Caco-2 (cell line): ENCODE data around the gene TEC. TPM values are rescaled to one million over a fixed set of nuclear protein-coding genes. Genes with fewer than 3 reads are reported as not detected.

Experiments
- BruUV-seq: library from RNA; stranded (reverse); fragments of 400-500 nt; replicated peaks from 2 replicates; lab custom pipeline; 2021; lab: Mats Ljungman, UMichigan
- CTCF ChIA-PET: fragments of 300-600 bp; sonication (Branson Sonifier 250); formaldehyde crosslinking; loops from one replicate; lab custom pipeline; 2022; ENCODE audit warnings: antibody characterized with exemption; lab: Charles Lee
- POLR2A ChIA-PET: fragments of 300-600 bp; sonication (Branson Sonifier 250); formaldehyde crosslinking; loops from one replicate; lab custom pipeline; 2022; ENCODE audit warnings: antibody characterized with exemption; lab: Charles Lee
- DNase-seq, 2 experiments: peaks; one replicate each; pipeline versions ENCODE4 v3.0.0 to v3.0.0-alpha.2; 2020 to 2022
- H3K27me3 ChIP-seq: replicated peaks from 2 replicates; pipeline ENCODE4 v1.6.0; 2011; ENCODE audit warnings: low read length; ENCODE audit not compliant: control insufficient read depth, insufficient read depth
- H3K36me3 ChIP-seq: 2 replicates; pipeline ENCODE4 v1.5.1; 2011; ENCODE audit warnings: low read length; ENCODE audit not compliant: control insufficient read depth, insufficient read depth
- H3K4me1 ChIP-seq: fragments of 250-450 bp; sonication (Bioruptor Pico); 2 replicates; pipeline ENCODE4 v1.5.1; 2020; ENCODE audit warnings: mild to moderate bottlenecking
- H3K4me3 ChIP-seq: 2 replicates; pipeline ENCODE4 v1.5.1; 2011; ENCODE audit warnings: low read depth, mild to moderate bottlenecking, control low read depth, low read length
- H3K9me3 ChIP-seq: fragments of 250-450 bp; sonication (Bioruptor Pico); 2 replicates; pipeline ENCODE4 v1.5.1; 2020; ENCODE audit warnings: mild to moderate bottlenecking, moderate library complexity
- H3K27ac Mint-ChIP-seq: one replicate; pipeline ENCODE4 v1.8.0; 2022; ENCODE audit warnings: mixed read lengths; ENCODE audit not compliant: unreplicated experiment
- H3K27me3 Mint-ChIP-seq: one replicate; pipeline ENCODE4 v1.8.0; 2022; ENCODE audit warnings: mixed read lengths; ENCODE audit not compliant: insufficient read depth, unreplicated experiment
- H3K36me3 Mint-ChIP-seq: one replicate; pipeline ENCODE4 v1.8.0; 2022; ENCODE audit warnings: mild to moderate bottlenecking, mixed read lengths; ENCODE audit not compliant: insufficient read depth, unreplicated experiment
- H3K4me1 Mint-ChIP-seq: one replicate; pipeline ENCODE4 v1.8.0; 2022; ENCODE audit warnings: low read depth, mixed read lengths; ENCODE audit not compliant: unreplicated experiment
- H3K4me3 Mint-ChIP-seq: one replicate; pipeline ENCODE4 v1.8.0; 2022; ENCODE audit warnings: mild to moderate bottlenecking, moderate library complexity, mixed read lengths; ENCODE audit not compliant: unreplicated experiment
- H3K9me3 Mint-ChIP-seq: one replicate; pipeline ENCODE4 v1.8.0; 2022; ENCODE audit warnings: mixed read lengths; ENCODE audit not compliant: unreplicated experiment
- intact Hi-C: fragments of 100-400 bp; cut with micrococcal nuclease; formaldehyde crosslinking; loops from one replicate; pipeline ENCODE4 v1.10.0; 2022; ENCODE audit not compliant: unreplicated experiment
- total RNA-seq: library from RNA; stranded (reverse); gene quantifications from 2 replicates; pipeline ENCODE4 v1.2.3, GENCODE V29; 2022
- TF ChIP-seq, protein P1 (sequence below), 2 experiments: fragments of 200-600 bp in 1 of 2; IDR thresholded peaks; 1 replicate in 1 of 2; 2 replicates in 1 of 2; pipeline versions ENCODE4 v1.5.1 to v1.8.0; 2011 to 2022; ENCODE audit warnings: antibody characterized with exemption in 1 of 2, control low read depth in 1 of 2, inconsistent platforms in 1 of 2, low read depth in 1 of 2, low read length in 1 of 2, mild to moderate bottlenecking in 1 of 2, moderate library complexity in 1 of 2; ENCODE audit not compliant: insufficient read depth in 1 of 2, severe bottlenecking in 1 of 2, unreplicated experiment in 1 of 2

The TEC gene
- total RNA-seq, 1 experiment from 2014 or later: 2.0 TPM

DNA sequence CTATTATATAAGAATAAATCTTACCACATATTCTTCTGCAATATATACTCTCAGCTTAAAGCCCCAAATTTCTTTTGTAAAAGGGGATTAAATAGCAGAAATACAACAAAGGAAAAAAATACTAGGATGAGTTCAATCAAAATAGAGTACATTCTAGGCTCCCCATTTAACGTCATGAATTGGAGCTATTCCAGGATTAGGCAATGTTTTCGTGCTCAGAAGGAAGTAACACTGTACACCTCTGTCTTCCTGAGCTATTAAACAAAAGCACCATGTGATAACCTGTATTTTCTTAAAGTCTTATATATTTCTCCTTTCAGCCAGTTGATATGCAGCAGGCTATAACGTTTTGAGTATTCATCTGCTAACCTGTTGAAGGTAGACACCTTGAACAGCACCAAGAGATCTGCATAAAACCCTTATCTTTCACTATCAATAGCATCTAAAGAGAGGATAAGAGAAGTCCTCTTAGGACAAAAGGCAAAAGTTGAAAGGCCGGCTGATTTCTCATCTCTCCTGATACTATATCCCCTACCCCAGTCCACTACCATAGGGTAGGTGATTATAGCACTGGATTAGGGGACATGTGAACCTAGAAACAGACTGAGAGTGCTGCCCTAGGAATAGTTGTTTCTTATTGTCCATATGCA lies 31.5 kb downstream of the TEC start:
- Mint-ChIP-seq H3K9me3 (no peaks in the 10 kb centered on the region), H3K36me3 (no peaks in the 10 kb centered on the region), H3K4me1 (no peaks in the 10 kb centered on the region), H3K27me3 (no peaks in the 10 kb centered on the region), H3K27ac (no peak overlapping the region), H3K4me3 (no peak overlapping the region)
- no peak overlapping the region for H3K4me3 ChIP-seq
- no peak for DNase-seq
- no peaks in the 10 kb centered on the region for H3K9me3 ChIP-seq
- H3K36me3 ChIP-seq: no peaks in the 10 kb centered on the region
- POLR2A ChIA-PET: no interaction called here
- no TSS peak for BruUV-seq
- CTCF ChIA-PET: no interaction called here
- intact Hi-C loops: no loop called here
- no peaks in the 10 kb centered on the region for H3K27me3 ChIP-seq
- TF ChIP-seq, protein P1, sequence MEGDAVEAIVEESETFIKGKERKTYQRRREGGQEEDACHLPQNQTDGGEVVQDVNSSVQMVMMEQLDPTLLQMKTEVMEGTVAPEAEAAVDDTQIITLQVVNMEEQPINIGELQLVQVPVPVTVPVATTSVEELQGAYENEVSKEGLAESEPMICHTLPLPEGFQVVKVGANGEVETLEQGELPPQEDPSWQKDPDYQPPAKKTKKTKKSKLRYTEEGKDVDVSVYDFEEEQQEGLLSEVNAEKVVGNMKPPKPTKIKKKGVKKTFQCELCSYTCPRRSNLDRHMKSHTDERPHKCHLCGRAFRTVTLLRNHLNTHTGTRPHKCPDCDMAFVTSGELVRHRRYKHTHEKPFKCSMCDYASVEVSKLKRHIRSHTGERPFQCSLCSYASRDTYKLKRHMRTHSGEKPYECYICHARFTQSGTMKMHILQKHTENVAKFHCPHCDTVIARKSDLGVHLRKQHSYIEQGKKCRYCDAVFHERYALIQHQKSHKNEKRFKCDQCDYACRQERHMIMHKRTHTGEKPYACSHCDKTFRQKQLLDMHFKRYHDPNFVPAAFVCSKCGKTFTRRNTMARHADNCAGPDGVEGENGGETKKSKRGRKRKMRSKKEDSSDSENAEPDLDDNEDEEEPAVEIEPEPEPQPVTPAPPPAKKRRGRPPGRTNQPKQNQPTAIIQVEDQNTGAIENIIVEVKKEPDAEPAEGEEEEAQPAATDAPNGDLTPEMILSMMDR (IDR thresholded peaks at IDR 0.05; ENCODE audit: insufficient read depth in 1 of 2, low read depth in 1 of 2, low read length in 1 of 2, severe bottlenecking in 1 of 2, unreplicated experiment in 1 of 2): no peak
- no peaks in the 10 kb centered on the region for H3K4me1 ChIP-seq

DNA sequence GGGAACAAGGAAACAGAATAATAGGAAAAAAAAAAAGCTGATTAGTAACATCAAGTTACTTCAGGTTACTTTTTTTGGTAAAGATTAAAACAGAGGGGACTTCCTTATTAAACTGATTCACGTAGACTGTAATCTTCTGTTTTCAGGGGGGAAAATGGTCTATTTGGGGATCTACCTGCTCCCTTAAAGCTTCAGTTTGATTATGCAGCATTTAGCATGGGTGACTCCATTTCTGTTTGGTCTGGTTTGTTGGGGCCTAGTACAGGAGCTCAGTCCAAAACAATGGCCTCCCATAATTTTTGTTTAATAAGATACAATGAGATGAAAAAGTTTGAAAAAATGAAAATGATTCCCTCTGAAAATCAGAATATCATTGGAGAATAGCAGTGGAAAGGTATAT lies 34.6 kb downstream of the TEC start:
- Histone ChIP-seq H3K36me3 (no peaks in the 10 kb centered on the region), H3K27me3 (no peaks in the 10 kb centered on the region), H3K4me1 (no peaks in the 10 kb centered on the region), H3K4me3 (no peak overlapping the region), H3K9me3 (no peaks in the 10 kb centered on the region)
- intact Hi-C loops: no loop called here
- H3K4me3 Mint-ChIP-seq: no peak overlapping the region
- H3K4me1 Mint-ChIP-seq: no peaks in the 10 kb centered on the region
- TF ChIP-seq, protein P1 (IDR thresholded peaks at IDR 0.05; ENCODE audit: insufficient read depth in 1 of 2, low read depth in 1 of 2, low read length in 1 of 2, severe bottlenecking in 1 of 2, unreplicated experiment in 1 of 2): no peak
- ChIA-PET POLR2A (interaction anchor here (0.6 kb wide), 1 partner anchor 14 kb away, joined by 7 read pairs; no protein-coding TSS in a partner anchor), CTCF (no interaction called here)
- H3K36me3 Mint-ChIP-seq: no peaks in the 10 kb centered on the region
- BruUV-seq: no TSS peak
- H3K9me3 Mint-ChIP-seq: no peaks in the 10 kb centered on the region
- H3K27me3 Mint-ChIP-seq: no peaks in the 10 kb centered on the region
- DNase-seq: no peak
- H3K27ac Mint-ChIP-seq: no peak overlapping the region

DNA sequence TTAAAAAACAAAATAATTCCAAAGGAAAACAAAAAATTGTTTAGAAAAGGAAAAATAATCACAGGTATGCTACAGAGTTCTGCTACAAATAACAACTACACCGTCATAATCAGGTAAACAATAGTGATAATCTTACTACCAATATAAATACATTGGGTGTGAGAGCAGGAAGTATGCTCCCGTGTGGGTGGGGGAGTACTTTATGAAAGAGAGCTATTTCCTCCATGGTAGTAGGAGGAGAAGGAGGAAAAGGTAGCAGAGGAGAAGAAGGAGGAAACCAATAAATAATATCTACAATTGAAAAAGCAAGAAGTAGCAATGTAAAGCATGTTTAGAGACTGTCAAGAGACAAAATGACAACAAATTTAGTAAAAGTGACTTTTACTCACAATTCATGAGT lies 35.1 kb downstream of the TEC start:
- intact Hi-C loops: no loop called here
- H3K27ac Mint-ChIP-seq: no peak overlapping the region
- CTCF ChIA-PET: no interaction called here

More for the DNA sequence above, 35.1 kb downstream of the TEC start:
- H3K9me3 ChIP-seq: no peaks in the 10 kb centered on the region
- H3K4me1 ChIP-seq: no peaks in the 10 kb centered on the region
- Mint-ChIP-seq H3K4me1 (no peaks in the 10 kb centered on the region), H3K27me3 (no peaks in the 10 kb centered on the region), H3K36me3 (no peaks in the 10 kb centered on the region), H3K9me3 (no peaks in the 10 kb centered on the region), H3K4me3 (no peak overlapping the region)
- no peak overlapping the region for H3K4me3 ChIP-seq
- no TSS peak for BruUV-seq
- POLR2A ChIA-PET: no interaction called here
- TF ChIP-seq, protein P1 (IDR thresholded peaks at IDR 0.05; ENCODE audit: insufficient read depth in 1 of 2, low read depth in 1 of 2, low read length in 1 of 2, severe bottlenecking in 1 of 2, unreplicated experiment in 1 of 2): no peak
- H3K36me3 ChIP-seq: no peaks in the 10 kb centered on the region
- DNase-seq: no peak
- H3K27me3 ChIP-seq: no peaks in the 10 kb centered on the region
